Activated CD4-positive, alpha-beta T cell treated with anti-CD3 and anti-CD28 coated beads for 1 hour (primary cell): ENCODE measurements around the gene WASF3.
"Not testable (repeated sequence)": the region's sequence is repeated elsewhere in the genome, so short reads cannot be mapped to it uniquely, and the experiment has no call there.

ENCODE experiments used
- DNase-seq: peaks from one replicate; pipeline ENCODE4 v3.0.0-alpha.2; 2020

The WASF3 gene

GRCh38 chr13:26721251-26722121 lies 164.0 kb downstream of the WASF3 start:
- DNase-seq = no peak

GRCh38 chr13:26722321-26722720 lies 164.8 kb downstream of the WASF3 start:
- DNase-seq = no peak

- DNase-seq = not testable (repeated sequence)
Observed at GRCh38 chr13:26723620-26724019, 166.1 kb downstream of the WASF3 start.

- no peak for DNase-seq
Observed at GRCh38 chr13:26726684-26727083, 169.2 kb downstream of the WASF3 start.

- DNase-seq = no peak
Observed at GRCh38 chr13:26727122-26727521, 169.6 kb downstream of the WASF3 start.

GRCh38 chr13:26727633-26728032 lies 170.2 kb downstream of the WASF3 start:
- no peak for DNase-seq

- DNase-seq = no peak
Observed at GRCh38 chr13:26735677-26736076, 178.2 kb downstream of the WASF3 start.
